ENCODE data around the gene PRRC2A.

GRCh38 chr6:31686483-31686882 lies 66.0 kb downstream of the PRRC2A start:
- TF ChIP-seq SP1 (IDR thresholded peaks at IDR 0.05), result no peak
- TF ChIP-seq ZNF384 (IDR thresholded peaks at IDR 0.05), result no peak
- no peak for TF ChIP-seq TARDBP (IDR thresholded peaks at IDR 0.05)
- TF ChIP-seq SUZ12 (IDR thresholded peaks at IDR 0.05), result no peak
- no peak for TF ChIP-seq FOXM1 (IDR thresholded peaks at IDR 0.05; ENCODE audit: borderline replicate concordance)
- no peak for TF ChIP-seq BHLHE40 (IDR thresholded peaks at IDR 0.05; ENCODE audit: borderline replicate concordance)
- no peak for TF ChIP-seq HDGF (IDR thresholded peaks at IDR 0.05; ENCODE audit: borderline replicate concordance)
- no peak for TF ChIP-seq LEF1 (IDR thresholded peaks at IDR 0.05; ENCODE audit: borderline replicate concordance)
- TF ChIP-seq NFRKB (IDR thresholded peaks at IDR 0.05), result no peak
- TF ChIP-seq L3MBTL2 (conservative IDR thresholded peaks at IDR 0.05), result no peak
- no peak for TF ChIP-seq FOXA1 (IDR thresholded peaks at IDR 0.05)
